ENCODE data around the gene RASSF6. TPM values are rescaled to one million over a fixed set of nuclear protein-coding genes. Genes with fewer than 3 reads are reported as not detected.
"Not testable (repeated sequence)": the region's sequence is repeated elsewhere in the genome, so short reads cannot be mapped to it uniquely, and the experiment has no call there.

The RASSF6 gene
- polyA plus RNA-seq, 1 of the 3 experiments (the other 2 are of a cell fraction): not detected

GRCh38 chr4:73668782-73669201 lies 48.6 kb upstream of the RASSF6 start (continued):
- TF ChIP-seq MAX (IDR thresholded peaks at IDR 0.05; ENCODE audit: low read depth): peak; percentile 28; the same call in 1 of the 2 replicates
- no peak for TF ChIP-seq TEAD4 (IDR thresholded peaks at IDR 0.05; ENCODE audit: borderline replicate concordance, insufficient read depth)
- no peak for TF ChIP-seq RAD21 (IDR thresholded peaks at IDR 0.05; ENCODE audit: low read length)
- TF ChIP-seq YY1 (IDR thresholded peaks at IDR 0.05; ENCODE audit: low read depth): no peak
- no peak for TF ChIP-seq REST (IDR thresholded peaks at IDR 0.05; ENCODE audit: low read depth, low read length)
- peak; percentile 63 for TF ChIP-seq TCF12 (IDR thresholded peaks at IDR 0.05)

- H3K4me2 ChIP-seq: not testable (repeated sequence)
- CTCF ChIA-PET: interaction anchor here (1.2 to 2.1 kb wide), 3 partner anchors 12 to 469 kb away, joined by 3 to 6 read pairs (median 3); no protein-coding TSS in a partner anchor
Measured at GRCh38 chr4:73665924-73666323, 45.7 kb upstream of the RASSF6 start.

More at GRCh38 chr4:73665924-73666323, 45.7 kb upstream of the RASSF6 start:
- WGBS (ENCODE audit: low lambda C conversion rate): 55% methylated on average over 7 of the region's 7 CpGs
- peak; percentile 58 for TF ChIP-seq CTCF (IDR thresholded peaks at IDR 0.05)
- H3K9me3 ChIP-seq; H3K4me3 ChIP-seq (ENCODE audit: low read depth in 2 of 2, low read length in 1 of 2); H2AFZ ChIP-seq (ENCODE audit: low read depth); DNase-seq; H4K20me1 ChIP-seq (ENCODE audit: insufficient read depth); H3K9me2 ChIP-seq; H3K27me3 ChIP-seq (ENCODE audit: insufficient read depth); H3K79me2 ChIP-seq (ENCODE audit: insufficient read depth); H3K36me3 ChIP-seq (replicated peaks in 1 of 2; ENCODE audit: control insufficient read depth in 1 of 2, insufficient read depth in 2 of 2, low read length in 1 of 2); H3K9ac ChIP-seq; POLR2A ChIA-PET; H3K27ac ChIP-seq (ENCODE audit: low read depth in 2 of 2, low read length in 1 of 2): not testable (repeated sequence)
- Histone ChIP-seq H3K4me1 (ENCODE audit: control insufficient read depth in 1 of 2, insufficient read depth in 2 of 2, low read depth in 1 of 2, low read length in 1 of 2) (peaks cover 0 to 25% of the 10 kb centered on the region in 2 experiments; a peak in 3 of 4 replicates), H3F3A (replicated peaks; ENCODE audit: insufficient read depth) (peaks cover 15% of the 10 kb centered on the region)
